Thyroid gland (tissue), 4 donors: ENCODE measurements around the gene BRK1. TPM values are rescaled to one million over a fixed set of nuclear protein-coding genes. Genes with fewer than 3 reads are reported as not detected.
A peak's percentile ranks its signal among the peaks of the same experiment; 100 is the strongest.

Experiments used
- DNase-seq, 2 donors: peaks; one replicate each; pipeline ENCODE4 v3.0.0-alpha.2; 2019
- H3K27ac ChIP-seq, 3 donors: fragments of 200-600 bp; sonication (generic); 1 replicate in 2 of 3; 2 replicates in 1 of 3; pipeline ENCODE4 v1.5.1; 2016 to 2019; ENCODE audit warnings: mild to moderate bottlenecking in 1 of 3, moderate library complexity in 1 of 3
- H3K27me3 ChIP-seq: fragments of 200-600 bp; sonication (generic); one replicate; pipeline ENCODE4 v1.5.1; 2019
- H3K36me3 ChIP-seq, 2 donors: fragments of 200-600 bp; sonication (generic); one replicate each; pipeline ENCODE4 v1.5.1; 2016 to 2019
- H3K4me1 ChIP-seq, 2 donors: fragments of 200-600 bp; sonication (generic); one replicate each; pipeline ENCODE4 v1.5.1; 2017 to 2019
- H3K4me3 ChIP-seq, 3 donors: fragments of 200-600 bp; sonication (generic); replicated peaks in 1 of 3; 1 replicate in 2 of 3; 2 replicates in 1 of 3; pipeline ENCODE4 v1.5.1; 2016; ENCODE audit warnings: mild to moderate bottlenecking in 1 of 3
- H3K9me3 ChIP-seq: fragments of 200-600 bp; sonication (generic); one replicate; pipeline ENCODE4 v1.5.1; 2017
- CTCF ChIP-seq, 6 experiments: fragments of 200-600 bp in 3 of 6; fragments of 450-650 bp in 3 of 6; sonication (generic) in 3 of 6; IDR thresholded peaks; one replicate each; pipeline ENCODE4 v1.5.1; 2016 to 2019; ENCODE audit warnings: antibody characterized with exemption in 6 of 6, mild to moderate bottlenecking in 2 of 6, inconsistent platforms in 1 of 6, moderate library complexity in 1 of 6
- POLR2A ChIP-seq, 2 donors: fragments of 450-650 bp; IDR thresholded peaks; one replicate each; pipeline ENCODE4 v1.6.1; 2017; ENCODE audit warnings: antibody characterized with exemption in 2 of 2, mild to moderate bottlenecking in 2 of 2, moderate library complexity in 1 of 2
- WGBS, 2 donors: methylation state at CpG; one replicate each; pipeline ENCODE4 v1.1.5; 2017; 5-methylcytosine and 5-hydroxymethylcytosine counted together
- intact Hi-C: fragments of 100-400 bp; cut with DNase I; formaldehyde crosslinking; loops from one replicate; pipeline ENCODE4 v1.15.1; 2023
- total RNA-seq, 4 donors: library from RNA; depleted of rRNA; stranded (reverse); fragments of >200 nt; gene quantifications; one replicate each; pipeline ENCODE4 v1.2.3, GENCODE V29; 2016

BRK1 gene
- total RNA-seq, 4 donors from 2014 or later: 80.6 to 158 (median 108) TPM

- intact Hi-C loops: no loop called here
- no peak for DNase-seq
- 88 to 92% methylated on average over 2 of the region's 2 CpGs for WGBS, 2 donors
- Histone ChIP-seq H3K27ac (no peak overlapping the region), H3K4me3 (no peak overlapping the region), H3K36me3 (no peaks in the 10 kb centered on the region), H3K9me3 (no peaks in the 10 kb centered on the region), H3K27me3 (no peaks in the 10 kb centered on the region), H3K4me1 (no peaks in the 10 kb centered on the region)
- TF ChIP-seq POLR2A (IDR thresholded peaks at IDR 0.05): no peak
- no peak for TF ChIP-seq CTCF (IDR thresholded peaks at IDR 0.05)
Observed at GRCh38 chr3:10106919-10107318, 8.6 kb upstream of the BRK1 start.

GRCh38 chr3:10108091-10108490 is 7.4 kb upstream of the BRK1 start, which contains the start of gene FANCD2OS:
Gene FANCD2OS, minus strand, starts transcription at chr3:10108255. Its CDS starts 3,481 bp downstream, at chr3:10104774.
- WGBS, 2 donors: 51 to 66% methylated on average over 7 to 27 of the region's 28 CpGs
- H3K36me3 ChIP-seq: no peaks in the 10 kb centered on the region
- no peak within 1 kb of the TSS for H3K4me3 ChIP-seq
- TF ChIP-seq CTCF (IDR thresholded peaks at IDR 0.05) (no peak), POLR2A (IDR thresholded peaks at IDR 0.05) (no peak)
- H3K9me3 ChIP-seq: no peaks in the 10 kb centered on the region
- no peak for DNase-seq
- H3K4me1 ChIP-seq: no peaks in the 10 kb centered on the region
- intact Hi-C loops: no loop called here
- no peaks in the 10 kb centered on the region for H3K27me3 ChIP-seq
- no peak within 1 kb of the TSS for H3K27ac ChIP-seq

GRCh38 chr3:10116138-10116460 is 624 bp downstream of the BRK1 start:
- no peaks in the 10 kb centered on the region for H3K27me3 ChIP-seq
- H3K36me3 ChIP-seq: no peaks in the 10 kb centered on the region
- intact Hi-C loops: loop anchor here (10.0 kb wide), 2 partner anchors 91 to 109 kb away; partner anchors contain the start of gene FANCD2
- peak overlapping the region; percentile 10 to 72 (median 72) for H3K27ac ChIP-seq
- peaks cover 9 to 11% of the 10 kb centered on the region in 2 donors for H3K4me1 ChIP-seq
- no peaks in the 10 kb centered on the region for H3K9me3 ChIP-seq
- 0 to 1% methylated on average over 10 of the region's 10 CpGs for WGBS, 2 donors
- no peak for DNase-seq
- TF ChIP-seq CTCF (IDR thresholded peaks at IDR 0.05): no peak
- TF ChIP-seq POLR2A (IDR thresholded peaks at IDR 0.05): no peak
- H3K4me3 ChIP-seq: peak overlapping the region; percentile 12 to 90 (median 84)

- DNase-seq: no peak
- no peak for TF ChIP-seq CTCF (IDR thresholded peaks at IDR 0.05)
- no peak for TF ChIP-seq POLR2A (IDR thresholded peaks at IDR 0.05)
- WGBS, 2 donors: 86 to 88% methylated on average over 4 of the region's 4 CpGs
- Histone ChIP-seq H3K36me3 (no peaks in the 10 kb centered on the region), H3K27me3 (no peaks in the 10 kb centered on the region), H3K4me1 (peaks cover 9 to 11% of the 10 kb centered on the region in 2 donors), H3K4me3 (no peak overlapping the region), H3K9me3 (no peaks in the 10 kb centered on the region), H3K27ac (no peak overlapping the region)
- intact Hi-C loops: loop anchor here (10.0 kb wide), 2 partner anchors 92 to 108 kb away; partner anchors contain the start of gene FANCD2
Observed at GRCh38 chr3:10116928-10117327, 1.5 kb downstream of the BRK1 start.

GRCh38 chr3:10119376-10119775 is 3.9 kb downstream of the BRK1 start:
- Histone ChIP-seq H3K4me1 (peaks cover 9 to 11% of the 10 kb centered on the region in 2 donors), H3K27ac (no peak overlapping the region), H3K4me3 (no peak overlapping the region), H3K27me3 (no peaks in the 10 kb centered on the region), H3K9me3 (no peaks in the 10 kb centered on the region), H3K36me3 (no peaks in the 10 kb centered on the region)
- no peak for TF ChIP-seq CTCF (IDR thresholded peaks at IDR 0.05)
- TF ChIP-seq POLR2A (IDR thresholded peaks at IDR 0.05): no peak
- DNase-seq: no peak
- WGBS, 2 donors: 77 to 88% methylated on average over 4 of the region's 4 CpGs
- intact Hi-C loops: loop anchor here (10.0 kb wide), 2 partner anchors 95 to 105 kb away; partner anchors contain the start of gene FANCD2
